Measurements from ENCODE around the gene SNHG17.
"Not testable (repeated sequence)": the region's sequence is repeated elsewhere in the genome, so short reads cannot be mapped to it uniquely, and the experiment has no call there.

Gene SNHG17

DNA sequence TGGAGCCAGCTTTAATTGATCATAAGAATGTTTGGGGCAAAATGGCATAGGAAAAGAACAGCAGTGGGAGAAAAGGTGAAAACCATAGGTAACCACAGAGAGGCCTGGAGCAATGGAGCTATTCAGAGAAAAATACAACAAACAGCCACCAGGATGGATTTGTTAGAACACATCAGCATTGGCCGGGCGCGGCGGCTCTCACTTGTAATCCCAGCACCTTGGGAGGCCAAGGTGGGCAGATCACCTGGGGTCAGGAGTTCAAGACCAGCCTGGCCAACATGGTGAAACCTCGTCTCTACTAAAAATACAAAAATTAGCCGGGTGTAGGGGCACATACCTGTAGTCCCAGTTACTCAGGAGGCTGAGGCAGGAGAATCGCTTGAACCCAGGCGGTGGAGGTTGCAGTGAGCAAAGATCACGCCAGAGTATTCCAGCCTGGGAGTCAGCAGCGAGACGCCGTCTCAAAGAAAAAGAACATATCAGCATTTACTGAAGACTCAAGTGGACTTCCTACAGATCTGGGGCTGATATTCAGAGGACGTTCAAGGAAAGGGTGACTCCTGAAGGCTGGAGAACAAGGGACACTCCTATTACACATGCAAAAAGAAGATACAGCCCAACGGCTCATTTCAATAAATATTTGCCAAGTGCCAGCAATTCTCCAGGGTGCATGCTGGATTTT is 20.2 kb downstream of the SNHG17 start:
- DNase-seq = no peak

GRCh38 chr20:38412877-38413577 is 22.1 kb downstream of the SNHG17 start:
- no peak for DNase-seq

- DNase-seq = not testable (repeated sequence)
Measured at GRCh38 chr20:38407822-38408221, 27.3 kb downstream of the SNHG17 start.

DNA sequence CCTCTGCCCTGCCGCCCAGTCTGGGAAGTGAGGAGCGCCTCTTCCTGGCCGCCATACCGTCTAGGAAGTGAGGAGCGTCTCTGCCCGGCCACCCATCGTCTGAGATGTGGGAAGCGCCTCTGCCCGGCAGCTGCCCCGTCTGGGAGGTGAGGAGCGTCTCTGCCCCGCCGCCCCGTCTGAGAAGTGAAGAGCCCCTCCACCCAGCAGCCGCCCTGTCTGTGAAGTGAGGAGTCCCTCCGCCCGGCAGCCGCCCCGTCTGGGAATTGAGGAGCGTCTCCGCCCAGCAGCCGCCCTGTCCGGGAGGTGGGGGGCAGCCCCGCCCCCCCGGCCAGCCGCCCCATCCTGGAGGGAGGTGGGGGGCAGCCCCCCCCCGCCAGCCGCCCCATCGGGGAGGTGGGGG is 27.8 kb downstream of the SNHG17 start:
- DNase-seq = no peak

DNA sequence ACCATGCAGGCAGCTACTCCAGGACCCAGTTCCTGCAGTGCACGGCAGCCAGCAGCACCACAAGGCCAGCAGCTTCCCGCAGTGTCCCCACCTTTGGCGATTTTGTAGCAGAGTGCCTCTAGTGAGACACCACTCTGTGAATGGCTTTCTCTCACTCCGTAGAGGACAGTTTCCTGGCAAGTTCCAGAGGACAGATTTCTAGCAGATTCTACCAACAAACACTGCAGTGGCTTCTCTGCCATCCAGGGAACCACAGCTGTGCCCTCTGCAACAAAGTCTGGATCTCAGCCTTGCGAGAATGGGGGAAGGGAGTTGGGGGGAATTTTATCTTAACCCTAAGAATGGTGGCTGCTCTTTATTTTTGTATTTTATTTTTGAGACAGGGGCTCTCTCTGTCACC is 28.7 kb downstream of the SNHG17 start:
- DNase-seq = no peak

DNA sequence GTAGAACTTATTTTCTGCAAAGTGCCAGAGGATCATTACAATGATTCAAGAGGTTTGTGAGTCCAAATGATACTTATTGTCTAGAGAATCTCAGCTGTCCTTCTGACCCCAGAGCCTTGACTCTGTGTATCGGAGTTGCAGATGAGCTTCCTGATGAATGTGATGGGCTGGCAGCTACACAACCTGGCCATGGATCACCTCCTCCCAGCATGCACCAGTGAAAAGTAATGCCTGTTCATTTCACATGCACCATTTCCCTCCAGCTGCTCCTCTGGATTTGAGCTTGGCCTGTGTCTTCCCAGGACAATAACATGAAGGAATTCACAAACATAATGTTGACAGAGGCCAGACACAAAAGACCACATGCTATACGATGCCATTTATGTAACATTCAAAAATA is 30.0 kb downstream of the SNHG17 start:
- no peak for DNase-seq

DNA sequence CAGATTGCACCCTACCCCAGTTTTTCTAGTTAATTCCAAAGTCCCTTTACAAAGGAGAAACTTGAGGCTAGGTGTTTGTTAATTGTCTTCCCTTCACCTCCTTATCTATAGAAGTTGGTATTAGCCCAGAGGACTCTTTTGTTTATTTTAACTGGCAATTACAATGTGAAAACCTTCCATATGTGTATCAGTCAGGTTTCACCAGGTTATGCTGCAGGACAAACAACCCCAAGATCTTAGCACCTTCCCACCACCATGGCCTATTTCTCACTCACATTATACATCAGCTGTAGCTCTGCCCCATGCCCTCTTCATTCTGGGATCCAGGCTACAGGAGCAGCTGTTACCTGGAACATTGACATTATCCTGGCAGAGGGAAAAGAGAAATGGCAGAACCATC is 31.1 kb downstream of the SNHG17 start:
- no peak for DNase-seq

DNA sequence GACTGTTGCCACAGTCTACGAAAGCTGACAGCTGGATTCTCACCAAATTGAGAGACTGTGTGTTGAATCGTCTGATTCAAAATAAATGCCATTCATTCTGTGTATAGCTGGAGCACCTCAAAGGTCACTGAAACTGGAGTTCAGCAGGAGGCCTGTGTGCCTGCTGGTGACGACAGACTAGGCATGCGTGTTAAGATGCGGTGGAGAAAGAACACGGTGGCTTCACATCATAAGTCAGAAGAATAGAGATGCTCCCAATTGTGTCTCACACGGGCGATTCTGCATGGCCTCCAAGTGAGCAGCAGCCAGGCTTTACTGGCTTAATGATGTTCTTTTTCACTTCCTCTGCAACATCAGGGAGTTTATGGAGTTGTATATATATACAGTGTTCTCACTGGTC is 32.3 kb downstream of the SNHG17 start:
- DNase-seq = no peak

GRCh38 chr20:38402089-38402488 is 33.0 kb downstream of the SNHG17 start:
- DNase-seq = no peak

DNA sequence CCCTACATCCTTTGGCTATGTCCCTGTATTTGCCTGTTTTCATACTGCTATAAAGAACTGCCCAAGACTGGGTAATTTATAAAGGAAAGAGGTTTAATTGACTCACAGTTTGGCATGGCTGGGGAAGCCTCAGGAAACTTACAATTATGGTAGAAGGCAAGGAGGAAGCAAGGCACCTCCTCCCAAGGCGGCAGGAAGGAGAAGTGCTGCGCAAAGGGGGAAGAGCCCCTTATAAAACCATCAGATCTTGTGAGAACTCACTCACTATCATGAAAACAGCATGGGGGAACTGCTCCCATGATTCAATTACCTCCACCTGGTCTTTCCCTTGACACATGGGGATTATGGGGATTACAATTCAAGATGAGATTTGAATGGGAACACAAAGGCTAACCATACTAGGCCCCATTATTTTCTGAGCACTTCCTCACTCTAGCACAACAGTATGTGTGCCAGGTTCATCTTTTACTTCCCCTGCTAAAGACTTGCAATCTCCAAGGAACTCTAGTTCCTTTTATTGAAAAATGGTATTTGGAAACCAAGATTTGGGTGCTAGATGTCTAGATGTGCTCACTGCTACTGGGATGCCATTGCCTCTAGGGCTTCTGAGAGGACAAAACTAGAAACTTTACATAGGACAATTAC is 39.3 kb downstream of the SNHG17 start:
- not testable (repeated sequence) for DNase-seq

DNA sequence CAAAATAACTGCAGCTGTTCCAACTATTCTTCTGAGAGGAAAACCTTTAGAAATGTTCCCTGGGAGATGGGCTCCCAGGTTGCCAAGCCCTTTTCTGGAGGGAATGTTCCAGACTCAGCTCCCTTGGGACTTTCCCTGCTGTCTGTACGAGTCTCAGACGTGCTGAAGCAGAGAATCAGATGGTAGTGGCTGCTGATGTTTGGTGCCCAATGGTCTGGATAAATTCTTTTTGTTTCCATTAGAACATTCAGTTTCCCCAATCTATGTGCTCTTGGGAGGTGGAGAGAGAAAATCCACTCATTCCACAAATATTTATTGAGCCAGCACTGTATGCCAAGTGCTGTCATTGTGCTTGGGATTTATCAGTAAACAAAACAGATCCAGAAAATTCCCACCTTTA is 40.0 kb downstream of the SNHG17 start:
- DNase-seq = no peak

- no peak for DNase-seq
Measured at GRCh38 chr20:38393259-38393658, 41.9 kb downstream of the SNHG17 start.

- no peak for DNase-seq
Measured at GRCh38 chr20:38392356-38392755, 42.8 kb downstream of the SNHG17 start.

DNA sequence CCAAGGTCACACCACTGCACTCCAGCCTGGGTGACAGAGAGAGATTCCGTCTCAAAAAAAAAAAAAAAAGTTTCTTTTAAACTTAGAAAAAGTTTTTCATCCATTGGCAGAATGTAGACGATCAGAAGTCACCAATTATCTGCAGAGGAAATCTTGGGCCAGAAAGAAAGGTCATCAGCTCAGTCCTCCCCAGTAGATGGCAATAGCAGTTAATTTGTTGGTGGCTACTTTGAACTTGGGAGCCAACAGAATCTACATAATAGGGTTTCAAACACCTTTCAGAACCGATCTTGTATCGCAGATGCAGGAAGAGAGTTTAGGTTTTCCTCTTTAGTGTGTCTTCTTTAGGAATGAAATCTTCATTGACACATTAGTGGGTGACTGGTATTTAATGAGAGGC is 47.2 kb downstream of the SNHG17 start:
- DNase-seq = no peak

- DNase-seq = no peak
Measured at GRCh38 chr20:38386851-38387250, 48.3 kb downstream of the SNHG17 start.

GRCh38 chr20:38386004-38386403 is 49.1 kb downstream of the SNHG17 start:
- no peak for DNase-seq

DNA sequence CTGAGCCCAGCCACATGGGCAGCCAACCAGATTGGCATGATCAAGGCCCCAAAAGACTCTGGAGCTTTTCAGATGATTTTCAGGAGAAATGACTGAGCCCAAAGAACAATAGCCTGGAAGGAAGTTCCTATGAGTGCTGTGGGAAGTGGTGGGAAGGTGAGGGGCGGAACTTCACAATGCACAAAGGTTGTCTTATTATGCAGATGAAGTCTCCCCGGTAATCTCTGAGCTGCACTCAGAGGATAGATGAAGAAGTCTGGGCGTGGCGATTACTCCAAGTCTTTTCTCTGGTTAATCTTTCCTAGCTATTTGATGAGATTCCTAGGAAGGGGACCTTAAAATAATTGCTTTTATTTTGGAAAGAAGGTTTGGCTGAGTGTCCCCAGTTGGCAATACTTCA is 52.0 kb downstream of the SNHG17 start:
- no peak for DNase-seq

DNA sequence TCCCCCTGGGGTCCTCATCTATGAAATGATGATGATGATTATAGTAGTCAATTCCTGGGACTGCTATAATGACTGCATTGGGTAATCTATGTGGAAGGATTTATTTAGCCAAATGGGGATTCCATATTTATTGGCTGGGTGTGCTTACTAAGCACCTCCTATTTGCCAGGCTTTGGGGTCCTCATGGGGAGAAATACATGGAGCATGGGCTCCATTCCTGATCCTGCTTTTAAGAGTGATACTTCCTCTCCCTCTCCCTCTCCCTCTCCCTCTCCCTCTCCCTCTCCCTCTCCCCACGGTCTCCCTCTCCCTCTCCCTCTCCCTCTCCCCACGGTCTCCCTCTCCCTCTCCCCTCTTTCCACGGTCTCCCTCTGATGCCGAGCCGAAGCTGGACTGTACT is 57.3 kb downstream of the SNHG17 start:
- not testable (repeated sequence) for DNase-seq

DNA sequence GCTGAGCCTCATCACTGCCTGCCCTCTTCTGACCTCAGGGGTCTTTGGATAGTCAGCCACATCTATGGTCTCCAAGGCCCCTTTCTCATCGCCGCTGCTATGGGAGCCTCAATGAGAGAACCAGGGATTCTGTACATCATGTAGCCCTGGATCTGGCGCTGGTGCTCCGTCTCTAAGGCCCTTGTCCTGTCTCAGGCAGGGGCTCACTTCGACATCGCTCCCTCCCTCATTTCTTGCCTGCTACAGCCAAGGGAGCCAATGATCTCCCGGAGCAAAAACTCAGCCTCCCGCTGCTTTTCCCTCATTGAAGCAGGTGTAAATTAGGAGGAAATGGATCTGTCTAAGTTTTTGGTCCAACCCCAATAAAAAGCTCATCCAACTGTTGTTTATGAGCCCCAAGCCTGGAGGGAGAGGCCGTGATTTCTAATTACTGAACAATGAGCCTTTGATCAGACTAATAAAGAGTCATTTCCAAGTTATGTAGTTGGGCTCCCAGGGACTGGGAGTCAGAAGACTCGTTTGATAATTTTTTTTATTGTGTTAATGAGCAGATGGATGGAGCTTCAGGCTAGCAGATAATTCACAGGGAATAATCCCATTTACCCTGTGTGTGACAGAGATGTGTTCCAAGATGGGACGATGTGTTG is 58.0 kb downstream of the SNHG17 start:
- no peak for DNase-seq

DNA sequence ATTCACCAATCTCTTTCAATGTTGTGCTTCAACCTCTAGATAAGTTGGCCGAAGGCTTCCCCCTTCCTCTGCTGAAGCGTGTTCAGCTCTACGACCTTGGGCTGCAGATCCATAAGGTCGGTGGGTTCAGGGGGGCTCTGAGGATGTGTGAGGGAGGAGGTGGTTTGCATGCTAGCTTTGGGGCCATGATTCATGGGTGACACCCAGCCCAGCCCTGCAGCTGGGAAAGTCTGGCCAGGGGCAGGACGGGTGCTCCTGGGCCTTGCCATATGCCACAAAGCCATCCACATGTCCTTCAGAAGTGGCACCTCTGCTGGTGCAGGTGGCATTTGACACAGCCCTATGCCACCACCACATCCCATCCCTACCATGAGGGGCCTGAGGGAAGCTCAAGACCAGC is 61.2 kb downstream of the SNHG17 start:
- no peak for DNase-seq

DNA sequence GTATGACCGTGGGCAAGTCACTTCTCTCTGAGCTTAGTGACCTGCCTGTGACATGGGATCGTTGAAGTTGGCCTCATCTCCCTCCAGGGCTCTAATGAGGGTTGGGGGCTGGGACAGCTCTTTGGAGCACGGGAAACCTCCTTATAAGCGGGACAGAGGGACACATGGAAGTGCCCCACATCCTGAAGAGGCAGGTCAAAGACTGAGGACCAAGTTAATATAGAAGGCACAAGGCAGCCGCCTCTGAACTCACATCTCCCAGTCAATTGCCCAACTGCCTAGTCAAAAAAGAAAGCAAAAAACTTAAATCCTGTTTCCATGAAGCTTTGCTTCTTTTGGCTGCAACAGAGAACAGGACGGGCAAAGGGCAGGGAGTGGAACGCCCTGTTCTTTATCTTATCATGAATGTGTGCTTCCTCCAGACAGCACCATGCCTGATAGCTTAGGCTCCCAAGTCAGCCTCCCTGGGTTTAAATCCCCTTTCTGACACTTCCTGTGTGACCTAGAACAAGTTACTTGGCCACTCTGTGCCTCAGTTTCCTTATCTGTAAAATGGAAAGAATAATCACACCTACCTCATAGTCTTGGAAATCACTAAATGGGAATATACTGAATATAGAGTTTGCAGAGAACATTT is 61.8 kb downstream of the SNHG17 start:
- no peak for DNase-seq

- no peak for DNase-seq
Measured at GRCh38 chr20:38372806-38373205, 62.3 kb downstream of the SNHG17 start.

All from activated CD4-positive, CD25-positive, alpha-beta regulatory T cell (primary cell).